Astrocyte of the hippocampus (primary cell): Measurements from ENCODE around the gene ASPN.
"Not testable (repeated sequence)": the region's sequence is repeated elsewhere in the genome, so short reads cannot be mapped to it uniquely, and the experiment has no call there.

Experiments
- DNase-seq: peaks from one replicate; pipeline ENCODE4 v3.0.0; 2011; ENCODE audit warnings: low read depth, low spot score

The ASPN gene

GRCh38 chr9:92422611-92423338 is 59.5 kb downstream of the ASPN start:
- DNase-seq, result no peak

GRCh38 chr9:92414566-92414965 is 67.7 kb downstream of the ASPN start:
- no peak for DNase-seq

GRCh38 chr9:92411157-92411556 is 71.1 kb downstream of the ASPN start:
- DNase-seq, result not testable (repeated sequence)

GRCh38 chr9:92408747-92409478 is 73.4 kb downstream of the ASPN start:
- DNase-seq, result no peak

- no peak for DNase-seq
Measured at GRCh38 chr9:92407818-92408217, 74.5 kb downstream of the ASPN start.

- DNase-seq, result no peak
Measured at GRCh38 chr9:92406477-92406876, 75.8 kb downstream of the ASPN start.
